Measurements from ENCODE around the gene SLC25A39.

SLC25A39 gene

GRCh38 chr17:44314031-44314430, 10.6 kb downstream of the SLC25A39 start:
- TF ChIP-seq, protein P1, sequence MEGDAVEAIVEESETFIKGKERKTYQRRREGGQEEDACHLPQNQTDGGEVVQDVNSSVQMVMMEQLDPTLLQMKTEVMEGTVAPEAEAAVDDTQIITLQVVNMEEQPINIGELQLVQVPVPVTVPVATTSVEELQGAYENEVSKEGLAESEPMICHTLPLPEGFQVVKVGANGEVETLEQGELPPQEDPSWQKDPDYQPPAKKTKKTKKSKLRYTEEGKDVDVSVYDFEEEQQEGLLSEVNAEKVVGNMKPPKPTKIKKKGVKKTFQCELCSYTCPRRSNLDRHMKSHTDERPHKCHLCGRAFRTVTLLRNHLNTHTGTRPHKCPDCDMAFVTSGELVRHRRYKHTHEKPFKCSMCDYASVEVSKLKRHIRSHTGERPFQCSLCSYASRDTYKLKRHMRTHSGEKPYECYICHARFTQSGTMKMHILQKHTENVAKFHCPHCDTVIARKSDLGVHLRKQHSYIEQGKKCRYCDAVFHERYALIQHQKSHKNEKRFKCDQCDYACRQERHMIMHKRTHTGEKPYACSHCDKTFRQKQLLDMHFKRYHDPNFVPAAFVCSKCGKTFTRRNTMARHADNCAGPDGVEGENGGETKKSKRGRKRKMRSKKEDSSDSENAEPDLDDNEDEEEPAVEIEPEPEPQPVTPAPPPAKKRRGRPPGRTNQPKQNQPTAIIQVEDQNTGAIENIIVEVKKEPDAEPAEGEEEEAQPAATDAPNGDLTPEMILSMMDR (conservative IDR thresholded peaks at IDR 0.05; ENCODE audit: low read length): no peak
- no peak for DNase-seq (ENCODE audit: low read depth)
- no peak overlapping the region for H3K4me3 ChIP-seq (ENCODE audit: low read length)

GRCh38 chr17:44312396-44313104, 12.1 kb downstream of the SLC25A39 start:
- H3K4me3 ChIP-seq (ENCODE audit: low read length): no peak overlapping the region
- DNase-seq (ENCODE audit: low read depth): no peak
- TF ChIP-seq, protein P1 (conservative IDR thresholded peaks at IDR 0.05; ENCODE audit: low read length): no peak

- no peak for DNase-seq (ENCODE audit: low read depth)
- TF ChIP-seq, protein P1 (conservative IDR thresholded peaks at IDR 0.05; ENCODE audit: low read length): no peak
- H3K4me3 ChIP-seq (ENCODE audit: low read length): no peak overlapping the region
These were observed 13.0 kb downstream of the SLC25A39 start for GRCh38 chr17:44311562-44312181.

- no peak overlapping the region for H3K4me3 ChIP-seq (ENCODE audit: low read length)
- TF ChIP-seq, protein P1 (conservative IDR thresholded peaks at IDR 0.05; ENCODE audit: low read length): no peak
- no peak for DNase-seq (ENCODE audit: low read depth)
These were observed 13.8 kb downstream of the SLC25A39 start for GRCh38 chr17:44310609-44311376.

- no peak overlapping the region for H3K4me3 ChIP-seq (ENCODE audit: low read length)
- DNase-seq (ENCODE audit: low read depth): no peak
- TF ChIP-seq, protein P1 (conservative IDR thresholded peaks at IDR 0.05; ENCODE audit: low read length): no peak
These were observed 14.4 kb downstream of the SLC25A39 start for GRCh38 chr17:44310188-44310587.

DNA sequence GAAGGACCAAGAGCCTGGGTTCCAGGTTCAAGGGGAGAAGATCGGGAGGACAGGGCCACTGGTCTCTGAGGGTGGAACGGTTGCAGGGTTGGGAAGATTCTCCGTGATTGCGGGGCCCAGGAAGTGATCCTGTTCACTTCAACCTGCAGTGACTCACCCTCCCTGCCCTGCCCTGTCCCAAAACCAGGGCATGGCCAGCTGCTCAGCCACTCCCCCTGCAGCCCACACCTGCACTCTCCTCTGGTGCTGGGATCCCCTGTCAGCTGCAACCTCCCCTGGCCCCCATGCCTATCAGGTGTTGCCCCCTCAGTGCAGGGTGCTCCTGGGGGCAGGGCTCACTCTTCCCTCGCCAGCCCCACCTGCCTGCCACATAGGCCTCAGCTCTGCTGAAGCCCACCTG, 15.2 kb downstream of the SLC25A39 start:
- TF ChIP-seq, protein P1 (conservative IDR thresholded peaks at IDR 0.05; ENCODE audit: low read length): no peak
- no peak for DNase-seq (ENCODE audit: low read depth)
- H3K4me3 ChIP-seq (ENCODE audit: low read length): no peak overlapping the region
